Stimulated activated CD4-positive, alpha-beta T cell treated with anti-CD3 and anti-CD28 coated beads, Interleukin-4, amount 100 ng/mL, for 48 hours (primary cell): ENCODE results near the gene BRF1.

Experiments used
- DNase-seq, 2 donors: peaks; one replicate each; pipeline ENCODE4 v3.0.0-alpha.2; 2020; ENCODE audit warnings: low read depth in 2 of 2

The BRF1 gene

GRCh38 chr14:105211086-105211757, 89.6 kb downstream of the BRF1 start:
- DNase-seq, result no peak

GRCh38 chr14:105210266-105211025, 90.4 kb downstream of the BRF1 start:
- DNase-seq, result no peak

GRCh38 chr14:105209646-105210045, 91.2 kb downstream of the BRF1 start:
- DNase-seq, result no peak

- DNase-seq, result no peak
Observed at GRCh38 chr14:105209091-105209490, 91.7 kb downstream of the BRF1 start.

DNA sequence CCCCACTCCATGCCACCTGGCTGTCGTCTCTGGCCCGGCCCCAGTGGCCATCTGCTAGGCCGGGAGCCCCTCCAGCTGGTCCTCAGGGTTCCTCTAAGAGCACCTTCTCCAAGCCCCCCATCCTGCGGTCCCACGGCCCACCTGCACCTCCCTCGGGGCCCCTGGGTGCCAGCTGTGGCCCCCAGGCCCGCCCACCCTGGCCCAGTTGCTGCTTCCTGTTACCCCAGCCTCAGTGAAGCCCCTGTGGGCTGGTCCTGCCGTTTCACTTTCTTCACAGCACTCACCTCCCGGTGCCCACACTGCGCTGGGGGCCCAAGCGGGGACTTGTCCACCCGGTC, 92.1 kb downstream of the BRF1 start:
- no peak for DNase-seq

GRCh38 chr14:105207996-105208737, 92.6 kb downstream of the BRF1 start:
- no peak for DNase-seq

- no peak for DNase-seq
Observed at GRCh38 chr14:105207460-105207901, 93.3 kb downstream of the BRF1 start.

DNA sequence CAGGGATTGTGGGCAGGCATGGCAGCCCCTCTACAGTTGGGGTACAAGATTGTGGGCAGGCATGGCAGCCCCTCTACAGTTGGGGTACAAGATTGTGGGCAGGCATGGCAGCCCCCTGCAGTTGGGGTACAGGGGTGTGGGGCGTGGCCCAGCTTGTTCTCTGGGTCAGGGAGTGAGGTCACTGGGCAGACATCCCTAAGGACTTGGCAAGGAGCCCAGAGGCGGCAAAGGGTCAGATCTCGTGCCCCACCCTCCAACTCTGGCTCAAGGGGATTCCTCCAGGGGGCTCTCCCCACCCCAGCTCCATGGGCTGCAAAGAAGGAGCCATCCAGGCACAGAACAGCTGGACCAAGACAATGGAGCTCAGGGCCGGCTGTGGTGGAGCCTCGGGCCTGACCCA, 93.9 kb downstream of the BRF1 start:
- DNase-seq, result no peak

- no peak for DNase-seq
Observed at GRCh38 chr14:105205673-105206208, 95.1 kb downstream of the BRF1 start.

DNA sequence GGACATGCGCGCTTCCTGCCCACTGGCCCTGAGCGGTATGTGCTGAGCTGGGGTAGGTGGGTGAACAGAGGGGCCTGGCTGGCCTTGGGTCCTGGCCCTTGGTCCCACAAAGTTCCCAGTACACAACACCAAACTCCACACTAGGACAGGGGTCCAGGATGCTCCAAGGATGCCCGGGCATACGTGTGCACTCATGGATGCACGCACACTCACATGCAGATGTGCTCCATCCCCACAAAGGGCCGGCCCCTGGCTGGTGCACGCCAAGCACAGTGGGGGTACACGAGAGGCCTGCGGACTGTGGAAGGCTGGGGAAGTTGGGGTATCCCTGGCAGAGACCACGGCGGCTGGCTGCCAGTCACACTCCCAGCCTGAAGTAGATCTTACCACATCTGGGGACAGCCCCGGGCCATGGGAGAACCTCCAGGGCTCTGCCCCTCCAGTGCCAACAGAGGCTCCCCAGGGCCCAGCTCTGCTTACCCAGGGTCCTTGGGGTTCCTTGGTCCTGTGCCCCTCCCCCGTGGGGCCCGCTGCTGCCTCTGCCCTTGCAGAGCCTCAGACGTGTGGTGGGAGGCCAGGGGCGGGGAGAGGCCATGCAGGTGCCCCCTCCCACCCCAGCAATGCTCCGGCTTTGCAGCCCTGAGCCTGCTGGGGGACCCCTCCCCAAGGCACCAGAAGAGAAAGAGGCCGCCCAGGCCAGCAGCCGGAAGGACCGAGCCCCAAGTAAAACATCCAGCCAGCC, 95.7 kb downstream of the BRF1 start:
- DNase-seq, result no peak

DNA sequence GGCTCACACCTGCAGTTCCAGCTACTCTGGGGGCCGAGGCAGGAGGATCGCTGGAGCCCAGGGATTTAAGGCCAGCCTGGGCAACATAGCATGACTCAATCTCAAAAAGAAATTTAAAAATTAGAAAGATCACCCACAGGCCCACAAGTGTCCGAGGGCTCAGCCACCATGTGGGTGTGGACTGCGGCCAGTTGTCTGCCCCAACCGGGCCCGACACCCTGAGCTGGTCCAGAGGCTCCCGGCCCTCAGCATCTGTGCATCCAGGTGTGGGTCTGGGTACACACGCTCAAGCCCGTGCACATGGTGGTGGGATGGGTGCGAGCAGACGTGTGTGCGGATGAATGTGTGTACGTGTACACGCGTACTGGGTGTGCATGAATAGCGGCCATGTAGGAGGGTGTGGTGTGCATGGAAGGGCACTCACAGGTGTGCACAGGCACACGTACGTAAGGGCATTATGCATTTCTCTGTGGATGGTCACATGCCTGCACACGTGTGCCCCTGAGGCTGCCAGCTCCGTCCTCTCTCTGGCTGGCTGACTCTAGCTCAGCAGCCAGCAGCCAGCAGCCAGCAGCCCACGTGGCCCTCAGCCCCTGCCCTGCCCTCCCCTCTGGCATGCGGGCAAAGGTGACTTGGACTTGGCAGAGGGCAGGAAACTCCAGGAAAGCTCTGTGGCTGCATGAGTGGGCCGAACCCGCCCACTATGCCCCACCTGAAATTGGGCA, 96.4 kb downstream of the BRF1 start:
- no peak for DNase-seq

GRCh38 chr14:105203701-105204100, 97.1 kb downstream of the BRF1 start:
- no peak for DNase-seq

DNA sequence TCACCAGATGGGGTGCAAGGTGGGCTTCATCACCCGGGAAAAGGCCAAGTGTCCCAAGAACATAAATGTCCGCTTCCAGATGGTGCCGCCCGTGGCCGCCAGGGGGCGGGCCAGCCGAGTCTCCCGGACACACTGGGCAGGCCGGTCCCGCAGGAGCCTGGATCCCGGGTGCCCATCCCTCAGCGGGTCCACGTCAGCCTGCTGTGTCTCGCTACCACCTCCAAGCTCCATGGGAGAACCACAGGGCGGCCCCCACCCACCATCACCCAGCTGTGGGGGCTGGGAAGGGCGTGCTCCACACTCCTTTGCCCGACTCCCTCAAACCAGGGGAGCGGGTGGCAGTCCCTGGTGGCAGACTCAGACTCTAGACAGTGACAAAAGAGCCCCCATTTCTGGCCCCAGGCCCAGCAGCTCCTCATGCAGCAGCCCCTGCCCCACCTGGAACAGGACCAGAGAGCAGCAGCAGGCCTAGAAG, 97.7 kb downstream of the BRF1 start:
- DNase-seq, result peak; percentile 57 to 58

GRCh38 chr14:105201925-105202513, 98.8 kb downstream of the BRF1 start:
- DNase-seq, result peak in 1 of 2 donors; percentile 33

- no peak for DNase-seq
Observed at GRCh38 chr14:105201156-105201924, 99.5 kb downstream of the BRF1 start.

DNA sequence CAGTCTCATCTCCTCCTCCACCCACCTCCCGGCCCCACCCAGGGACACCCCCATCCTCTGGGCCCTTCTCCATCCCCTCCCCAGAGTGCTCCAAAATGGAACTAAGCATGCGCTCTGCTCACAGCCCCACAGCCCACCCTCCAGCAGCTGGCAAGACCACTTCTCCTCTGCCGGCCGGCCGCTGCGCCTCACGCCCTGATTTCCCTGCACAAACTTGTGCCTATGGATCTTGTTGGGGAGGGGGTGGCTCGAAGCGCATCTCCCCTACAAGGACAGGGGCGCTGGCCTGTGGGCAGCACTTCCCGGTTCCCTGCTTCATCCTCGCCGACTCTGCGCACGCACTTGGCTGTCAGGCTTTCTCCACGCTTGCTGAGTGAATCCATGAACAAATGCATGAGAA, 100.2 kb downstream of the BRF1 start:
- DNase-seq, result no peak

DNA sequence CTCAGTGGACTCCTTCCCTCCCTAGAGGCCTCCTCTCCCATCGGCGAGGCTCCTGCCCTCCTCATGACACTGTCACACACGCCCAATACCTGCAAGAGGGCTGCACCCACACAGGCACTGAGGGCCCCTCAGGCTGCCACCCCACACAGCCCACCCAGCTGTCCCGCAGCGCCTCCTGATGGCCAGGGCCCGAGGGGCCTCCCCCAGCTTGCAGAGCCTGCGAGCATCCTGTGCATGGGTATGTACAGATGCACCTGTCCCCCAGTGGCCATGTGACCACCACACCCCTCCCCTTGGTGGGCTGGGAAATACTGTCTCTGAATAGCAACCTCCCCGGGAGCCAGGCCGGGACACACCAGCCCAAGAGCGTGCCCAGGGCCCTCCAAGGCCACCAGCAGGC, 100.7 kb downstream of the BRF1 start:
- no peak for DNase-seq

DNA sequence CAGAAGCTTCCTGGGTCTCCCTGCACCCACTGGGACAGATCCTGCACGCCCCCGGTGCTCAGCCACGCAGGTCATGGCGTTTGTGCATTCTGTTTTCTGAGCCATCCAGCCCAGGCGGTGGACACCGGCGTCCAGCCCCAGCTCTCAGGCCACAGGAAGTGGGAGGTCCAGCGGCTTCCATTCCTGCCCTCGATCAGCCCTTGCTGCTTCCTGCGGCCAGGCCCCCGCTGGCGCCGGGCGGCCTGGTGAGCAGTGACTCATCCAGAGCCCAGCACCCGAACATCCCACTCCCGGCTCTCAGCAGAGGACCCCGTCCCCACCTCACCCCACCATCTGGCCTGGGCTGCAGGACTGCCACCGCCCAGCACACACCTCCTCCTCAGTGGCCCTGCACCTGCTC, 101.7 kb downstream of the BRF1 start:
- no peak for DNase-seq

GRCh38 chr14:105198588-105198987, 102.2 kb downstream of the BRF1 start:
- DNase-seq, result no peak

- DNase-seq, result no peak
Observed at GRCh38 chr14:105197211-105197641, 103.6 kb downstream of the BRF1 start.
